Smooth muscle cell (in vitro differentiated cells): Measurements from ENCODE around the gene CRNN. TPM values are rescaled to one million over a fixed set of nuclear protein-coding genes. Genes with fewer than 3 reads are reported as not detected.

Experiments
- DNase-seq: peaks from one replicate; lab custom pipeline; 2025; ENCODE audit not compliant: unreplicated experiment; lab: John Stamatoyannopoulos, UW
- H2AFZ ChIP-seq: fragments of 200-600 bp; sonication (generic); 2 replicates; pipeline ENCODE4 v1.6.0; 2016; ENCODE audit warnings: antibody characterized with exemption, low read depth, mild to moderate bottlenecking
- H3F3A ChIP-seq: fragments of 200-600 bp; sonication (generic); 2 replicates; pipeline ENCODE4 v1.6.0; 2017; ENCODE audit warnings: antibody characterized with exemption, low read depth
- H3K27ac ChIP-seq: fragments of 200-600 bp; sonication (generic); 2 replicates; pipeline ENCODE4 v1.5.1; 2016; ENCODE audit warnings: low read depth, mild to moderate bottlenecking
- H3K27me3 ChIP-seq: fragments of 200-600 bp; sonication (generic); 2 replicates; pipeline ENCODE4 v1.6.1; 2016; ENCODE audit warnings: low read depth, mild to moderate bottlenecking
- H3K36me3 ChIP-seq: fragments of 200-600 bp; sonication (generic); 2 replicates; pipeline ENCODE4 v1.5.1; 2016; ENCODE audit warnings: low read depth
- H3K4me1 ChIP-seq: fragments of 200-600 bp; sonication (generic); 2 replicates; pipeline ENCODE4 v1.5.1; 2016; ENCODE audit warnings: low read depth
- H3K4me2 ChIP-seq: fragments of 200-600 bp; sonication (generic); 2 replicates; pipeline ENCODE4 v1.6.0; 2016; ENCODE audit warnings: mild to moderate bottlenecking
- H3K4me3 ChIP-seq: fragments of 200-600 bp; sonication (generic); 2 replicates; pipeline ENCODE4 v1.5.1; 2016; ENCODE audit warnings: mild to moderate bottlenecking
- H3K79me2 ChIP-seq: fragments of 200-600 bp; sonication (generic); 2 replicates; pipeline ENCODE4 v1.6.0; 2016; ENCODE audit warnings: low read depth, mild to moderate bottlenecking
- H3K9ac ChIP-seq: fragments of 200-600 bp; sonication (generic); 2 replicates; pipeline ENCODE4 v1.6.0; 2016; ENCODE audit warnings: low read depth
- H3K9me3 ChIP-seq: fragments of 200-600 bp; sonication (generic); replicated peaks from 2 replicates; pipeline ENCODE4 v1.5.1; 2016; ENCODE audit warnings: low read depth
- H4K20me1 ChIP-seq: fragments of 200-600 bp; sonication (generic); 2 replicates; pipeline ENCODE4 v1.6.0; 2016; ENCODE audit warnings: low read depth
- WGBS: methylation state at CpG from one replicate; pipeline ENCODE4 v1.1.7; 2016; ENCODE audit warnings: low lambda C conversion rate; 5-methylcytosine and 5-hydroxymethylcytosine counted together
- polyA plus RNA-seq: library from polyadenylated mRNA; unstranded; fragments of >200 nt; fragmentation: Nextera tagmentation; extraction: Ambion mirVana; gene quantifications from 2 replicates; pipeline ENCODE4 v1.2.1, GENCODE V29; 2016
- total RNA-seq: library from RNA; depleted of rRNA; stranded (reverse); fragments of >200 nt; gene quantifications from 2 replicates; pipeline ENCODE4 v1.2.3, GENCODE V29; 2014
- TF ChIP-seq, protein P1 (sequence below): fragments of 200-600 bp; sonication (generic); IDR thresholded peaks from 2 replicates; pipeline ENCODE4 v1.5.1; 2017; ENCODE audit warnings: borderline replicate concordance, mild to moderate bottlenecking, antibody characterized with exemption; ENCODE audit not compliant: insufficient read depth, poor library complexity, severe bottlenecking

CRNN gene
- total and polyA plus RNA-seq, 2 experiments from 2014 or later, result not detected

DNA sequence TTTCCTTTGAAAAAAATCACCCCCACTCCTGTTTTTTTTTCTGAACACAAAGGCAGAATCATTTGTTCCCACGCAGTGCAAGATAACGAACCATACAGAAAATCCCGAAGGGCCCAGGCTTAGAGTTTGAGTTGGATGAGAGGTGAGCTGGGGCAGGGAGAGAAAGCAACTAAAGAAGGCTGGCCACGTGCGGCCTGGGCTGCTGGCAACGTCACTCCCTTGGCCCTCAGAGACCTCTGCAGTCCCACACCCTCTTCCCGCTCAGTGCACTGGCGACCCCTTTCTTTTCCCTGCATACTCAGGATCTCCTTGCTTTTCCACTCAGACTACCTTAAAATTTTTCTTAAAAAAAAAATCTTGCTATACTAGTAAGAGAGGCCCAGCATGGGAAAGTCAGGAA, 28.2 kb upstream of the CRNN start:
- Histone ChIP-seq H3K36me3 (no peaks in the 10 kb centered on the region), H3K27ac (no peak overlapping the region), H3K27me3 (no peaks in the 10 kb centered on the region), H3K9me3 (no peaks in the 10 kb centered on the region), H3K4me3 (no peak overlapping the region), H2AFZ (no peak overlapping the region), H3K4me1 (no peaks in the 10 kb centered on the region), H3K9ac (no peak overlapping the region), H3K79me2 (no peaks in the 10 kb centered on the region), H3K4me2 (no peak overlapping the region), H4K20me1 (no peaks in the 10 kb centered on the region), H3F3A (no peaks in the 10 kb centered on the region)
- 56% methylated on average over 8 of the region's 8 CpGs for WGBS
- no peak for DNase-seq
- TF ChIP-seq, protein P1, sequence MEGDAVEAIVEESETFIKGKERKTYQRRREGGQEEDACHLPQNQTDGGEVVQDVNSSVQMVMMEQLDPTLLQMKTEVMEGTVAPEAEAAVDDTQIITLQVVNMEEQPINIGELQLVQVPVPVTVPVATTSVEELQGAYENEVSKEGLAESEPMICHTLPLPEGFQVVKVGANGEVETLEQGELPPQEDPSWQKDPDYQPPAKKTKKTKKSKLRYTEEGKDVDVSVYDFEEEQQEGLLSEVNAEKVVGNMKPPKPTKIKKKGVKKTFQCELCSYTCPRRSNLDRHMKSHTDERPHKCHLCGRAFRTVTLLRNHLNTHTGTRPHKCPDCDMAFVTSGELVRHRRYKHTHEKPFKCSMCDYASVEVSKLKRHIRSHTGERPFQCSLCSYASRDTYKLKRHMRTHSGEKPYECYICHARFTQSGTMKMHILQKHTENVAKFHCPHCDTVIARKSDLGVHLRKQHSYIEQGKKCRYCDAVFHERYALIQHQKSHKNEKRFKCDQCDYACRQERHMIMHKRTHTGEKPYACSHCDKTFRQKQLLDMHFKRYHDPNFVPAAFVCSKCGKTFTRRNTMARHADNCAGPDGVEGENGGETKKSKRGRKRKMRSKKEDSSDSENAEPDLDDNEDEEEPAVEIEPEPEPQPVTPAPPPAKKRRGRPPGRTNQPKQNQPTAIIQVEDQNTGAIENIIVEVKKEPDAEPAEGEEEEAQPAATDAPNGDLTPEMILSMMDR, result no peak

DNA sequence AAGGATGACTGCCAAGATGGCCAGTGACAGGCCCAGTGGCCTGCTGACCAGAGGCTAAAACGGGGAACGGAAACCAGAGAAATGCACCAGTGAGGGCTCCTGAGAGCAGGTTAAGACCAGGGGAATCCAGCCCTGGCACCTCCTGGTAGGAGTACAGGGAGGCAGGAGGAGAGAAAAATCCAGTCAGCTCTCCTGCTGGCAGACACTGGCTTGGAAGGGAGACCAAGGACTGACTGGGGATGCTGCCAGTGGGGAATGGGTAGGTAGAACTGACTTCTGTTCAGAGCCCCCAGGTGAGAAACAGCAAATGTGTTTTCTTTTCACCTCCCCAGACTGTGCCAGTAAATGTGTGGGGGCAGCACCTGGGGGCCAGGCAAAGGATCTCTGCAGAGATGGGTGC, 27.7 kb upstream of the CRNN start:
- no peak overlapping the region for H3K9ac ChIP-seq
- WGBS, result 60% methylated on average over 2 of the region's 2 CpGs
- H2AFZ ChIP-seq, result no peak overlapping the region

DNA sequence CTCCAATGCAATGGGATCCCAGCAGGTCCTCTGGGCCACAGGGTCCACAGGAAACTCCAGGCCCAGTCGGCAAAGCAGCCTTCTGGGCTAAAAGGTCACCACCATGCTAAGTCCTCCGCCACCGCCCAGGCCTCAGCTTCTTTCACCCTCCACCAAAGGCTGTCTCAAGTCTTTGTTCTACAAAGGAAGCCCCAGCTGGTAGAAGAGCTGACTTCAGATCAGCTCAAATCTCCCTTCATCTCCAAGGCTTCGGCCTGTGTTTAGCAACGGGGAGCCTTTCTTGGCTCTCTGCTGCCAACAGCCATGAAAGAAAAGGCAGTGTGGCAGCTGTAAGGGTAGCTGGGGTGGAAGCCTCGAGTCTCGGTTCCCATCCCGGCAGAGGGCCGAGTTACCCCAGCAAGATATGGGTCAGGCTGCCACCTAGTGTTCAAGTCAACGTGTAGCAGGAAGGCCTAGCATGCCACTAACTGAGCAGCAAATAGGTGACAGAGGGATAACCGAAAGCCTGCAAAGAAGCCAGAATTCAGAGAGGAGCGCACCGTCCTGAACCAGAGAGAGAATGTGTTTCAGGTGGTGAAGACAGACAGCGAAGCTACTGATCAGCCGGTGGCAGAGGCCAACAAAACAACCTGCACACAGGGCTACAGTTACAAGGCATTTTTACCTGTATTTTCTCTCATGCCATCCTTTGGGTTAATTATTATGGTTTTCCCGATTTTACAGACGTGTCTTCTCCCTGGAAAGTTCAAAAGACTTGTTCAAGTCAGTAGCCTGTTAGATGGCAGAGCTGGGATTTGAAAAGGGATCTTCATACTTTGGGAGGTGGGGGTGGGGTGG, 26.8 kb upstream of the CRNN start:
- TF ChIP-seq, protein P1, result no peak
- Histone ChIP-seq H3K79me2 (no peaks in the 10 kb centered on the region), H3K27ac (no peak overlapping the region), H3F3A (no peaks in the 10 kb centered on the region), H2AFZ (no peak overlapping the region), H3K36me3 (no peaks in the 10 kb centered on the region), H3K27me3 (no peaks in the 10 kb centered on the region), H3K9ac (no peak overlapping the region), H3K4me3 (no peak overlapping the region), H4K20me1 (no peaks in the 10 kb centered on the region), H3K4me2 (no peak overlapping the region), H3K9me3 (no peaks in the 10 kb centered on the region), H3K4me1 (no peaks in the 10 kb centered on the region)
- DNase-seq, result no peak
- 40% methylated on average over 17 of the region's 17 CpGs for WGBS

More for the DNA sequence above, 27.7 kb upstream of the CRNN start:
- Histone ChIP-seq H3K27me3 (no peaks in the 10 kb centered on the region), H3K4me1 (no peaks in the 10 kb centered on the region), H3K79me2 (no peaks in the 10 kb centered on the region), H3K9me3 (no peaks in the 10 kb centered on the region), H4K20me1 (no peaks in the 10 kb centered on the region), H3K4me3 (no peak overlapping the region), H3F3A (no peaks in the 10 kb centered on the region), H3K27ac (no peak overlapping the region), H3K36me3 (no peaks in the 10 kb centered on the region), H3K4me2 (no peak overlapping the region)
- no peak for DNase-seq
- TF ChIP-seq, protein P1, result no peak
